PC-3 (cell line): Measurements from ENCODE around the gene PNLIPRP2. TPM values are rescaled to one million over a fixed set of nuclear protein-coding genes. Genes with fewer than 3 reads are reported as not detected.

Experiments
- ATAC-seq: fragments of 200-7000 bp; cut with Tn5 transposase; 2 replicates; pipeline ENCODE4 v1.9.1; 2020; ENCODE audit warnings: mild to moderate bottlenecking, moderate library complexity
- BruUV-seq: library from RNA; stranded (reverse); fragments of 400-500 nt; replicated peaks from 2 replicates; lab custom pipeline; 2021; lab: Mats Ljungman, UMichigan
- CTCF ChIA-PET: fragments of 300-600 bp; sonication (Branson Sonifier 250); formaldehyde crosslinking; loops from one replicate; lab custom pipeline; 2022; ENCODE audit warnings: antibody characterized with exemption; lab: Charles Lee
- POLR2A ChIA-PET: fragments of 300-600 bp; sonication (Branson Sonifier 250); formaldehyde crosslinking; loops from one replicate; lab custom pipeline; 2022; ENCODE audit warnings: antibody characterized with exemption; ENCODE audit not compliant: unreplicated experiment; lab: Charles Lee
- DNase-seq: peaks from one replicate; pipeline ENCODE4 v3.0.0-alpha.2; 2015
- H2AFZ ChIP-seq: fragments of 300-600 bp; sonication (generic); 2 replicates; pipeline ENCODE4 v1.6.0; 2016; ENCODE audit warnings: antibody characterized with exemption, low read length
- H3F3A ChIP-seq: fragments of 300-600 bp; sonication (generic); one replicate; pipeline ENCODE4 v1.6.0; 2017; ENCODE audit warnings: antibody characterized with exemption, low read length, control low read depth, mild to moderate bottlenecking; ENCODE audit not compliant: unreplicated experiment
- H3K27ac ChIP-seq: fragments of 300-600 bp; sonication (generic); 2 replicates; pipeline ENCODE4 v1.5.1; 2016; ENCODE audit warnings: mild to moderate bottlenecking, low read length
- H3K27me3 ChIP-seq: fragments of 300-600 bp; sonication (generic); 2 replicates; pipeline ENCODE4 v1.6.1; 2016; ENCODE audit warnings: low read length, mixed read lengths
- H3K36me3 ChIP-seq: fragments of 300-600 bp; sonication (generic); 2 replicates; pipeline ENCODE4 v1.6.1; 2016; ENCODE audit warnings: low read depth, mixed run types, low read length, mixed read lengths
- H3K4me1 ChIP-seq: fragments of 300-600 bp; sonication (generic); 2 replicates; pipeline ENCODE4 v1.5.1; 2016; ENCODE audit warnings: low read length; ENCODE audit not compliant: insufficient read depth
- H3K4me2 ChIP-seq: fragments of 300-600 bp; sonication (generic); 2 replicates; pipeline ENCODE4 v1.6.0; 2016; ENCODE audit warnings: low read length
- H3K4me3 ChIP-seq: fragments of 300-600 bp; sonication (generic); 2 replicates; pipeline ENCODE4 v1.5.1; 2016; ENCODE audit warnings: mild to moderate bottlenecking, low read length, mixed read lengths
- H3K79me2 ChIP-seq: fragments of 300-600 bp; sonication (generic); 2 replicates; pipeline ENCODE4 v1.6.1; 2017; ENCODE audit warnings: low read length, mixed read lengths
- H3K9ac ChIP-seq: fragments of 300-600 bp; sonication (generic); 2 replicates; pipeline ENCODE4 v1.6.0; 2016; ENCODE audit warnings: mild to moderate bottlenecking, low read length
- H3K9me2 ChIP-seq: fragments of 300-600 bp; sonication (generic); replicated peaks from 2 replicates; pipeline ENCODE4 v1.6.1; 2016; ENCODE audit warnings: mixed run types, low read length, mixed read lengths
- H3K9me3 ChIP-seq: fragments of 300-600 bp; sonication (generic); 2 replicates; pipeline ENCODE4 v1.6.1; 2016; ENCODE audit warnings: low read length, mixed read lengths
- H4K20me1 ChIP-seq: fragments of 300-600 bp; sonication (generic); 2 replicates; pipeline ENCODE4 v1.6.1; 2016; ENCODE audit warnings: low read length, mixed read lengths
- EZH2 ChIP-seq: fragments of 300-600 bp; sonication (generic); IDR thresholded peaks from one replicate; pipeline ENCODE4 v1.6.1; 2017; ENCODE audit warnings: antibody characterized with exemption, mild to moderate bottlenecking, low read length; ENCODE audit not compliant: unreplicated experiment
- EZH2phosphoT487 ChIP-seq: fragments of 300-600 bp; sonication (generic); IDR thresholded peaks from 2 replicates; pipeline ENCODE4 v1.6.1; 2018; ENCODE audit warnings: mild to moderate bottlenecking, antibody characterized with exemption, low read length, borderline replicate concordance
- intact Hi-C: fragments of 100-400 bp; cut with micrococcal nuclease; formaldehyde crosslinking; loops from 2 replicates; pipeline ENCODE4 v1.9.0; 2023
- total RNA-seq: library from RNA; depleted of rRNA; stranded (reverse); fragments of >200 nt; gene quantifications from 2 replicates; pipeline ENCODE4 v1.2.3, GENCODE V29; 2014
- TF ChIP-seq, protein P1 (sequence below): fragments of 300-600 bp; sonication (generic); conservative IDR thresholded peaks from 2 replicates; pipeline ENCODE4 v1.5.1; 2017; ENCODE audit warnings: antibody characterized with exemption, low read depth, mild to moderate bottlenecking, low read length

The PNLIPRP2 gene
- total RNA-seq, 1 experiment from 2014 or later = not detected

- Histone ChIP-seq H3F3A (no peaks in the 10 kb centered on the region), H4K20me1 (no peaks in the 10 kb centered on the region), H3K4me2 (no peak overlapping the region), H2AFZ (no peak overlapping the region), H3K9me2 (no peaks in the 10 kb centered on the region), H3K9me3 (no peaks in the 10 kb centered on the region), H3K79me2 (no peaks in the 10 kb centered on the region), H3K27me3 (no peaks in the 10 kb centered on the region), H3K36me3 (no peaks in the 10 kb centered on the region), H3K4me1 (no peaks in the 10 kb centered on the region), H3K4me3 (no peak overlapping the region), H3K27ac (no peak overlapping the region), H3K9ac (no peak overlapping the region)
- TF ChIP-seq EZH2phosphoT487 = no peak
- TF ChIP-seq EZH2 = no peak
- TF ChIP-seq, protein P1, sequence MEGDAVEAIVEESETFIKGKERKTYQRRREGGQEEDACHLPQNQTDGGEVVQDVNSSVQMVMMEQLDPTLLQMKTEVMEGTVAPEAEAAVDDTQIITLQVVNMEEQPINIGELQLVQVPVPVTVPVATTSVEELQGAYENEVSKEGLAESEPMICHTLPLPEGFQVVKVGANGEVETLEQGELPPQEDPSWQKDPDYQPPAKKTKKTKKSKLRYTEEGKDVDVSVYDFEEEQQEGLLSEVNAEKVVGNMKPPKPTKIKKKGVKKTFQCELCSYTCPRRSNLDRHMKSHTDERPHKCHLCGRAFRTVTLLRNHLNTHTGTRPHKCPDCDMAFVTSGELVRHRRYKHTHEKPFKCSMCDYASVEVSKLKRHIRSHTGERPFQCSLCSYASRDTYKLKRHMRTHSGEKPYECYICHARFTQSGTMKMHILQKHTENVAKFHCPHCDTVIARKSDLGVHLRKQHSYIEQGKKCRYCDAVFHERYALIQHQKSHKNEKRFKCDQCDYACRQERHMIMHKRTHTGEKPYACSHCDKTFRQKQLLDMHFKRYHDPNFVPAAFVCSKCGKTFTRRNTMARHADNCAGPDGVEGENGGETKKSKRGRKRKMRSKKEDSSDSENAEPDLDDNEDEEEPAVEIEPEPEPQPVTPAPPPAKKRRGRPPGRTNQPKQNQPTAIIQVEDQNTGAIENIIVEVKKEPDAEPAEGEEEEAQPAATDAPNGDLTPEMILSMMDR = no peak
- intact Hi-C loops = no loop called here
- no TSS peak for BruUV-seq
- ATAC-seq (no peak), DNase-seq (no peak)
- ChIA-PET CTCF (no interaction called here), POLR2A (no interaction called here)
Measured at GRCh38 chr10:116587878-116588591, 32.7 kb upstream of the PNLIPRP2 start.

GRCh38 chr10:116588995-116589394 lies 31.8 kb upstream of the PNLIPRP2 start:
- TF ChIP-seq, protein P1 = no peak
- TF ChIP-seq EZH2phosphoT487 = no peak
- no peak for TF ChIP-seq EZH2
- intact Hi-C loops = no loop called here
- H3K9ac ChIP-seq = no peak overlapping the region
- no peaks in the 10 kb centered on the region for H3K9me2 ChIP-seq
- no peaks in the 10 kb centered on the region for H3K36me3 ChIP-seq
- H3K4me2 ChIP-seq = no peak overlapping the region
- ChIA-PET POLR2A (no interaction called here), CTCF (no interaction called here)
- H3K27me3 ChIP-seq = no peaks in the 10 kb centered on the region
- H3K79me2 ChIP-seq = no peaks in the 10 kb centered on the region
- DNase-seq (no peak), ATAC-seq (no peak)
- no peaks in the 10 kb centered on the region for H4K20me1 ChIP-seq
- no peak overlapping the region for H3K27ac ChIP-seq
- H3K4me3 ChIP-seq = no peak overlapping the region
- no peaks in the 10 kb centered on the region for H3K9me3 ChIP-seq
- H2AFZ ChIP-seq = no peak overlapping the region
- H3F3A ChIP-seq = no peaks in the 10 kb centered on the region
- no TSS peak for BruUV-seq
- H3K4me1 ChIP-seq = no peaks in the 10 kb centered on the region

DNA sequence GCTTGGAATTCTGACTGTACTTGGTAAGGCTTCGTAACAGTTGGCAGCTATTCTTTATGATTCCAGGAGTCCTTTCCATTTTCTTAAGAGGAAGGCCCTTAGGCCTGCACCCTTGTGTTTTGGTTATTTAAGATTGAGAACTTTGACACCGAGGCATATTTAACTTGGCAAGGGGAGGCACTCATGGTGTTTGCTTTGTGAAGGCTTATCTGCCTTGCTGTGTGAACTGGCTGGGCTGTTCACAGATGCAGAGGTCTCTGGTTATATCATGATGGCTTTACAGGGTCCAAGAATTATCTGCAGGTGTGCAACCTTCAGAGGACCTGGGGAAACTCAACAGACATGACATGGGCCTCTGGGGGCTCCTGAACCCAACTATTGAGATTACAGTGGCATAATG lies 30.8 kb upstream of the PNLIPRP2 start:
- H3K4me1 ChIP-seq = no peaks in the 10 kb centered on the region
- no peaks in the 10 kb centered on the region for H3K9me2 ChIP-seq
- DNase-seq = no peak
- no peak overlapping the region for H3K4me2 ChIP-seq
- intact Hi-C loops = no loop called here
- H3K9me3 ChIP-seq = no peaks in the 10 kb centered on the region
- H2AFZ ChIP-seq = no peak overlapping the region
- POLR2A ChIA-PET = no interaction called here
- no peak for ATAC-seq
- H3F3A ChIP-seq = no peaks in the 10 kb centered on the region
- no peak overlapping the region for H3K9ac ChIP-seq
- no peak overlapping the region for H3K4me3 ChIP-seq
- CTCF ChIA-PET = no interaction called here
- no TSS peak for BruUV-seq
- no peaks in the 10 kb centered on the region for H4K20me1 ChIP-seq
- no peaks in the 10 kb centered on the region for H3K36me3 ChIP-seq
- TF ChIP-seq, protein P1 = no peak
- no peak for TF ChIP-seq EZH2phosphoT487
- no peak for TF ChIP-seq EZH2
- no peaks in the 10 kb centered on the region for H3K79me2 ChIP-seq
- H3K27me3 ChIP-seq = peaks cover 4% of the 10 kb centered on the region
- no peak overlapping the region for H3K27ac ChIP-seq
